Gastrocnemius medialis (tissue), 4 donors: Measurements from ENCODE around the gene BBS4.

Source experiments
- CTCF ChIP-seq, 5 experiments: fragments of 450-650 bp in 3 of 5; fragments of 200-600 bp in 2 of 5; sonication (generic) in 2 of 5; IDR thresholded peaks in 4 of 5; conservative IDR thresholded peaks in 1 of 5; 1 replicate in 4 of 5; 2 replicates in 1 of 5; pipeline ENCODE4 v1.5.1; 2016 to 2019; ENCODE audit warnings: antibody characterized with exemption in 5 of 5, mild to moderate bottlenecking in 3 of 5, moderate library complexity in 3 of 5
- POLR2A ChIP-seq, 2 donors: fragments of 450-650 bp; IDR thresholded peaks; one replicate each; pipeline ENCODE4 v1.6.1; 2017; ENCODE audit warnings: antibody characterized with exemption in 2 of 2, mild to moderate bottlenecking in 2 of 2, moderate library complexity in 2 of 2

GRCh38 chr15:72783004-72783639 is 97.1 kb downstream of the BBS4 start:
- TF ChIP-seq CTCF (IDR thresholded peaks at IDR 0.05 in 4 of 5, conservative IDR thresholded peaks at IDR 0.05 in 1 of 5) (no peak), POLR2A (IDR thresholded peaks at IDR 0.05) (no peak)
